Measurements from ENCODE around the gene ZNF534.
"Not testable (repeated sequence)": the region's sequence is repeated elsewhere in the genome, so short reads cannot be mapped to it uniquely, and the experiment has no call there.

ZNF534 gene

DNA sequence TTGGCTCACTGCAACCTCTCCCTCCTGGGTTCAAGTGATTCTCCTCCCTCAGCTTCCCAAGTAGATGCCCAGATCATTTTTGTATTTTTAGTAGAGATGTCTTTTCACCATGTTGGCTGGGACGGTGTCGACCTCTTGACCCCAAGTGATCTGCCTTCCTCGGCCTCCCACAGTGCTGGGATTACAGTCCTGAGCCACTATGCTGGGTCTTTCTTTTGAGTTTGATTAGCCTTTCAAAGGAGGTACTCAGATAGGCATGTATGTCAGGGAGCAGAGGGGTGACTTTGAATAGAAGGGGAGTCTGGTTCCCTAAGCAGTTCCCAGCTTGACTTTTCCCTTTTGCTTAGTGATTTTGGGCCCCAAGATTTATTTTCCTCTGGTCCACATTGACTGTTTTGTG is 71.5 kb downstream of the ZNF534 start:
- DNase-seq, result not testable (repeated sequence)

DNA sequence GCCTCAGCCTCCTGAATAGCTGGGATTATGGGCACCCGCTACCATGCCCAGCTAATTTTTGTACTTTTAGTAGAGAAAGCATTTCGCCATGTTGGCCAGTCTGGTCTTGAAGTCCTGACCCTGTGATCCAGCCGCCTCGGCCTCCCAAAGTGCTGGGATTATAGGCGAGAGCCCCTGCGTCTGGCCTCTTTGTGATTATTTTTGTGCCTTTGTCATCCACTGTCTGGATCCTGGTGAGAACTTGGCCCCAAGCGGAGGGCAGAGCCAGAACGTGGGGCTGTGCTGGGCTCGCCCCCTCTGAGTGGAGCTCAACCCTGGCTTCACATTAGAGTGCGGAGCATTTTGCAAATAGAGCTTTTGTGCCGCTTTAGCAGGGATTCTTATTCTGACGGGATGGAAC is 72.0 kb downstream of the ZNF534 start:
- not testable (repeated sequence) for DNase-seq

Measured in fibroblast of skin of right biceps (primary cell).